GM13977 (cell line): ENCODE data around the gene HACD4.

Experiments used
- DNase-seq: peaks from one replicate; pipeline ENCODE4 v3.0.0; 2012; ENCODE audit warnings: low spot score
- CTCF ChIP-seq: IDR thresholded peaks from 2 replicates; pipeline ENCODE4 v1.5.1; 2012; ENCODE audit warnings: mild to moderate bottlenecking, control low read depth; ENCODE audit not compliant: insufficient read depth; ENCODE audit errors: extremely low read depth, missing control alignments
- in situ Hi-C: fragments of 300-500 bp; cut with MboI; formaldehyde crosslinking; loops from one replicate; pipeline ENCODE4 v1.12.0; 2022; ENCODE audit warnings: low sequenced_read_pairs, low pct_unique_long_range_greater_than_20kb, mixed read lengths, inconsistent platforms; ENCODE audit not compliant: unreplicated experiment

The HACD4 gene

GRCh38 chr9:20994486-20994885 lies 37.0 kb downstream of the HACD4 start:
- DNase-seq = no peak
- in situ Hi-C loops = no loop called here
- TF ChIP-seq CTCF = no peak

GRCh38 chr9:20990867-20991266 lies 40.6 kb downstream of the HACD4 start:
- in situ Hi-C loops = no loop called here
- DNase-seq = no peak
- no peak for TF ChIP-seq CTCF

GRCh38 chr9:20989923-20990341 lies 41.5 kb downstream of the HACD4 start:
- TF ChIP-seq CTCF = no peak
- no peak for DNase-seq
- in situ Hi-C loops = no loop called here

GRCh38 chr9:20988671-20989315 lies 42.6 kb downstream of the HACD4 start:
- no peak for DNase-seq
- no peak for TF ChIP-seq CTCF
- in situ Hi-C loops = no loop called here

- in situ Hi-C loops = no loop called here
- no peak for TF ChIP-seq CTCF
- no peak for DNase-seq
These were observed 43.4 kb downstream of the HACD4 start for GRCh38 chr9:20988061-20988460.

GRCh38 chr9:20987521-20987920 lies 43.9 kb downstream of the HACD4 start:
- in situ Hi-C loops = no loop called here
- DNase-seq = no peak
- TF ChIP-seq CTCF = no peak
